Small intestine (tissue), 7 donors: ENCODE data around the gene SST. TPM values are rescaled to one million over a fixed set of nuclear protein-coding genes. Genes with fewer than 3 reads are reported as not detected.

ENCODE experiments used
- DNase-seq, 2 donors: peaks; one replicate each; pipeline versions ENCODE4 v3.0.0 to v3.0.0-alpha.2; 2013
- FAIRE-seq: peaks from 2 replicates; lab custom pipeline; 2012; peaks lifted over from hg19 to GRCh38; lab: Jason Lieb, UNC
- H3K27ac ChIP-seq, 3 donors: one replicate each; pipeline ENCODE4 v1.5.1; 2013; ENCODE audit warnings: low read length in 2 of 3, mild to moderate bottlenecking in 2 of 3, control low read depth in 1 of 3, inconsistent platforms in 1 of 3, low read depth in 1 of 3, moderate library complexity in 1 of 3
- H3K27me3 ChIP-seq, 3 donors: one replicate each; pipeline ENCODE4 v1.6.1; 2013; ENCODE audit warnings: low read length in 3 of 3, inconsistent platforms in 1 of 3; ENCODE audit not compliant: control insufficient read depth in 3 of 3, insufficient read depth in 3 of 3
- H3K36me3 ChIP-seq, 3 donors: one replicate each; pipeline ENCODE4 v1.6.1; 2013; ENCODE audit warnings: low read length in 3 of 3, inconsistent platforms in 1 of 3, low read depth in 1 of 3, mild to moderate bottlenecking in 1 of 3, moderate library complexity in 1 of 3; ENCODE audit not compliant: control insufficient read depth in 3 of 3, insufficient read depth in 2 of 3
- H3K4me1 ChIP-seq, 3 donors: one replicate each; pipeline ENCODE4 v1.6.1; 2013; ENCODE audit warnings: low read length in 2 of 3, inconsistent platforms in 1 of 3, low read depth in 1 of 3, mild to moderate bottlenecking in 1 of 3, moderate library complexity in 1 of 3; ENCODE audit not compliant: control insufficient read depth in 3 of 3, insufficient read depth in 2 of 3
- H3K4me3 ChIP-seq, 3 donors: one replicate each; pipeline ENCODE4 v1.5.1; 2013; ENCODE audit warnings: low read length in 3 of 3, control low read depth in 1 of 3, inconsistent platforms in 1 of 3, low read depth in 1 of 3, mild to moderate bottlenecking in 1 of 3, moderate library complexity in 1 of 3
- H3K9me3 ChIP-seq, 2 donors: one replicate each; pipeline ENCODE4 v1.6.1; 2013; ENCODE audit warnings: low read depth in 1 of 2, low read length in 1 of 2; ENCODE audit not compliant: control insufficient read depth in 2 of 2, insufficient read depth in 1 of 2
- WGBS, 3 donors: extraction: QIAGEN DNeasy Blood & Tissue Kit; methylation state at CpG; one replicate each; pipeline ENCODE4 v1.1.7; 2013; 5-methylcytosine and 5-hydroxymethylcytosine counted together
- polyA plus RNA-seq, 4 donors: library from polyadenylated mRNA; stranded (reverse) in 3 of 4; unstranded in 1 of 4; fragments of 200-250 nt in 3 of 4; fragments of 120-200 nt in 1 of 4; gene quantifications; one replicate each; pipeline versions ENCODE4 v1.2.1 to v1.2.3, GENCODE V29; 2013
- donor health status: healthy with polysubstance abuse.
- donor health status: control.
- donor health status: control.
- donor health status: Bipolar disorder and iron deficiency.
- donor health status: healthy.

SST gene
- polyA plus RNA-seq, 4 donors, result 72.7 to 377 (median 143) TPM

GRCh38 chr3:187708696-187709095 is 38.5 kb upstream of the SST start:
- FAIRE-seq (no peak), DNase-seq (no peak)
- H3K4me3 ChIP-seq, result no peak overlapping the region
- no peaks in the 10 kb centered on the region for H3K9me3 ChIP-seq
- H3K36me3 ChIP-seq, result no peaks in the 10 kb centered on the region
- no peaks in the 10 kb centered on the region for H3K27me3 ChIP-seq
- no peak overlapping the region for H3K27ac ChIP-seq
- no peaks in the 10 kb centered on the region for H3K4me1 ChIP-seq

- FAIRE-seq (no peak), DNase-seq (no peak)
- Histone ChIP-seq H3K9me3 (no peaks in the 10 kb centered on the region), H3K4me3 (no peak overlapping the region), H3K27me3 (no peaks in the 10 kb centered on the region), H3K27ac (no peak overlapping the region), H3K36me3 (no peaks in the 10 kb centered on the region), H3K4me1 (no peaks in the 10 kb centered on the region)
- 87 to 89% (median 88%) methylated on average over 2 of the region's 2 CpGs for WGBS, 3 donors
These were observed 36.8 kb upstream of the SST start for GRCh38 chr3:187706971-187707370.

- no peaks in the 10 kb centered on the region for H3K9me3 ChIP-seq
- DNase-seq (no peak), FAIRE-seq (no peak)
- no peaks in the 10 kb centered on the region for H3K4me1 ChIP-seq
- no peak overlapping the region for H3K4me3 ChIP-seq
- H3K27me3 ChIP-seq, result no peaks in the 10 kb centered on the region
- H3K27ac ChIP-seq, result no peak overlapping the region
- H3K36me3 ChIP-seq, result no peaks in the 10 kb centered on the region
These were observed 35.0 kb upstream of the SST start for GRCh38 chr3:187705164-187705563.

GRCh38 chr3:187702507-187703033 is 32.4 kb upstream of the SST start, which contains the start of gene RTP2:
TSS of gene RTP2 (minus strand) at chr3:187702557. CDS start at chr3:187702128, 429 bp downstream.
- Histone ChIP-seq H3K27me3 (no peaks in the 10 kb centered on the region), H3K27ac (no peak within 1 kb of the TSS), H3K4me1 (no peaks in the 10 kb centered on the region), H3K4me3 (no peak within 1 kb of the TSS), H3K9me3 (no peaks in the 10 kb centered on the region), H3K36me3 (no peaks in the 10 kb centered on the region)
- WGBS, 3 donors, result 58 to 60% (median 59%) methylated on average over 4 of the region's 4 CpGs
- DNase-seq (no peak), FAIRE-seq (no peak)

- Histone ChIP-seq H3K27me3 (no peaks in the 10 kb centered on the region), H3K27ac (no peak overlapping the region), H3K36me3 (no peaks in the 10 kb centered on the region), H3K9me3 (no peaks in the 10 kb centered on the region), H3K4me3 (no peak overlapping the region), H3K4me1 (no peaks in the 10 kb centered on the region)
- WGBS, 3 donors, result 91 to 92% (median 91%) methylated on average over 2 of the region's 2 CpGs
- no peak for DNase-seq
- no peak for FAIRE-seq
These were observed 30.1 kb upstream of the SST start for GRCh38 chr3:187700249-187700648.

- Histone ChIP-seq H3K36me3 (no peaks in the 10 kb centered on the region), H3K27me3 (no peaks in the 10 kb centered on the region), H3K4me1 (no peaks in the 10 kb centered on the region), H3K27ac (no peak overlapping the region), H3K9me3 (no peaks in the 10 kb centered on the region), H3K4me3 (no peak overlapping the region)
- FAIRE-seq, result no peak
- DNase-seq, result no peak
- 88 to 93% (median 88%) methylated on average over 36 to 42 of the region's 42 CpGs for WGBS, 3 donors
These were observed 28.6 kb upstream of the SST start for GRCh38 chr3:187698499-187699399.

- H3K27ac ChIP-seq, result no peak overlapping the region
- no peak overlapping the region for H3K4me3 ChIP-seq
- DNase-seq, result no peak
- H3K27me3 ChIP-seq, result no peaks in the 10 kb centered on the region
- no peaks in the 10 kb centered on the region for H3K36me3 ChIP-seq
- no peak for FAIRE-seq
- WGBS, 3 donors, result 28 to 50% (median 36%) methylated on average over 4 of the region's 4 CpGs
- no peaks in the 10 kb centered on the region for H3K9me3 ChIP-seq
- H3K4me1 ChIP-seq, result no peaks in the 10 kb centered on the region
These were observed 25.8 kb upstream of the SST start for GRCh38 chr3:187696021-187696420.

- FAIRE-seq (no peak), DNase-seq (no peak)
- 60 to 78% (median 73%) methylated on average over 4 of the region's 4 CpGs for WGBS, 3 donors
These were observed 25.3 kb upstream of the SST start for GRCh38 chr3:187695449-187695848.

More at GRCh38 chr3:187695449-187695848, 25.3 kb upstream of the SST start:
- H3K36me3 ChIP-seq, result no peaks in the 10 kb centered on the region
- no peaks in the 10 kb centered on the region for H3K4me1 ChIP-seq
- H3K27ac ChIP-seq, result no peak overlapping the region
- no peak overlapping the region for H3K4me3 ChIP-seq
- no peaks in the 10 kb centered on the region for H3K9me3 ChIP-seq
- H3K27me3 ChIP-seq, result no peaks in the 10 kb centered on the region
